Kidney glomerular epithelial cell (primary cell): ENCODE measurements around the gene DNASE2.
A peak's percentile ranks its signal among the peaks of the same experiment; 100 is the strongest.
"Not testable (repeated sequence)": the region's sequence is repeated elsewhere in the genome, so short reads cannot be mapped to it uniquely, and the experiment has no call there.

Source experiments
- DNase-seq: peaks from one replicate; lab custom pipeline; 2025; lab: John Stamatoyannopoulos, UW

Gene DNASE2

GRCh38 chr19:12864143-12864542 is 17.1 kb downstream of the DNASE2 start:
- no peak for DNase-seq

DNA sequence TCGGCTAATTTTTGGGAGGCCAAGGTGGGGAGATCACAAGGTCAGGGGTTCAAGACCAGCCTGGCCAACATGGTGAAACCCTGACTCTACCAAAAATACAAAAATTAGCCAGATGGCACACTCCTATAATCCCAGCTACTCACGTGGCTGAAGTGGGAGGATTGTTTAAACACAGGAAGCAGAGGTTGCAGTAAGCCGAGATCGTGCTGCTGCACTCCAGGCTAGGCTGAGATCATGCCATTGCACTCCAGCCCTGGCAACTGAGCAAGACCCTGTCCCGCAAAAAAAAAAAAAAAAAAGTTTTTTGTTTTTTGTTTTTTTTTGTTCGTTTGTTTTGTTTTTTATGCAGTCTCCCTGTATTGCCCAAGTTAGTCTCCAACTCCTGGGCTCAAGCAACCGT is 21.7 kb downstream of the DNASE2 start:
- no peak for DNase-seq

- no peak for DNase-seq
Observed at GRCh38 chr19:12858041-12858928, 23.0 kb downstream of the DNASE2 start.

- DNase-seq, result no peak
Observed at GRCh38 chr19:12856653-12857052, 24.6 kb downstream of the DNASE2 start.

DNA sequence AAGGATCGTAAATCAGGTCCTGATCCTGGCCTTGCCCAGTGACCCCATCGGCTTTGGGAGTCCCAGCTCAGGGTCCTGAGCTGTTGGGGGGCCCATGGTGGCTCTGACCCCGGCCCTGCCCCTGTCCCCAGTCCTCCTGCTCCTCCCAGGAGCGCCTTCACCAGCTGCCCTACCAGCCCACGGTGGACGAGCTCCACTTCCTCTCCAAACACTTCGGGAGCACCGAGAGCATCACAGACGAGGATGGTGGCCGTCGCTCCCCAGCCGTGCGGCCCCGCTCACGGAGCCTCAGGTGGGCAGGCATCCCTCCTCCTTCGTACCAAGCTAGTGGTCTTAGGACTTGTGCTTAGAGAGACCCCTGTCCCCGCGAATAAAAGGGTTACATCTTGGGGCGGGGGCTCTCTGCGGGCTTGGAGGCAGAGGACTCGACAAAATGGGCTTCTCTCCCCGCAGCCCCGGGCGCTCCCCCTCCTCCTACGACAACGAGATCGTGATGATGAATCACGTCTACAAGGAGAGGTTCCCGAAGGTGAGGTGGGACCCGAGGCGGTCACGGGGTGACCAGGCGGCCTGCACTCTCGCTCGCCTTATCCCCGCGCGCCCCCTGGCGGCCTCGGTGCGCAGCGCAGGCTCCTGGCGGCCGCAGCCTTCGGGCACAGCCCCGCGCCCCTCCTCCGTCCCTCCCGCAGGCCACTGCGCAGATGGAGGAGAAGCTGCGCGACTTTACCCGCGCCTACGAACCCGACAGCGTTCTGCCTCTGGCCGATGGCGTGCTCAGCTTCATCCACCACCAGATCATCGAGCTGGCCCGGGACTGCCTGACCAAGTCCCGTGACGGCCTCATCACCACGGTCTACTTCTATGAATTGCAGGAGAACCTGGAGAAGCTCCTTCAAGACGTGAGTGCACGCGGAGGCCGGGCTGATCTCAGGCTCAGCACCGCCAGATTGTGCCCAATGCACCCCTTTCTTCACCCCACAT is 33.8 kb downstream of the DNASE2 start:
- peak; percentile 38 for DNase-seq

GRCh38 chr19:12846613-12847012 is 34.6 kb downstream of the DNASE2 start:
- DNase-seq, result not testable (repeated sequence)

DNA sequence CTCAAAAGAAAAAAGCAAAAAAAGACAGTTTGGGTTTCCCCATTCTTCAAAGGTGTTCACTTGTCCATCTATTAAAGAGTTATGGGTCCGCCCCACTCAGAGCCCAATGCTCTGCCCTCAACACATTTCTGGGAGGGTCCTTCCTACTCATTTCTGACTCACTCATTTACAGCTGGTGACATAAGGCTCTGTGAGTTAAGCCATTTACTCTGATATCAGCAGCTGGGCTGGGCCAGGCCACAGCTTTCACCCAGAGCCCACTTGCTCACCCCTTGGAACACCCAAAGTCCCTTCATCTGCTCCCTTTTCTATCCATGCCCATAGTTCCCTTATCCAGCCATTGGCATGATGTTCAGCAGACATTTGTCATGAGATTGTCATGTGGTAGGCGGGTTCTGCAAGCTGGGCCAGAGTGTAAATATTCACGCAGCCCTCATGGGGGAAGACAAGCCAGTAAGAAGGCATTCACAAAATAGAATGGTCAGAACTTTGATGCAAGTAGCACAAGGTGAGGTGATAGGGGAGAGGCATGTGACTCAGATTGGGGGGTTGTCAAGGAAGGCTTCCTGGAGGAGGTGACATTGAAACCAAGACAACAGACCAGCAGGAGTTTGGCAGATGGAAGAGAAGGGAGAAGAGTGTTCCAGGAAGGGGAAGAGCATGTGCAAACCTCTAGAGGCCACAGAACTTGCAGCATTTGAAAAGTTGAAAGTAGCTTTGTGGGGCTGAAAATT is 37.1 kb downstream of the DNASE2 start:
- DNase-seq, result no peak

DNA sequence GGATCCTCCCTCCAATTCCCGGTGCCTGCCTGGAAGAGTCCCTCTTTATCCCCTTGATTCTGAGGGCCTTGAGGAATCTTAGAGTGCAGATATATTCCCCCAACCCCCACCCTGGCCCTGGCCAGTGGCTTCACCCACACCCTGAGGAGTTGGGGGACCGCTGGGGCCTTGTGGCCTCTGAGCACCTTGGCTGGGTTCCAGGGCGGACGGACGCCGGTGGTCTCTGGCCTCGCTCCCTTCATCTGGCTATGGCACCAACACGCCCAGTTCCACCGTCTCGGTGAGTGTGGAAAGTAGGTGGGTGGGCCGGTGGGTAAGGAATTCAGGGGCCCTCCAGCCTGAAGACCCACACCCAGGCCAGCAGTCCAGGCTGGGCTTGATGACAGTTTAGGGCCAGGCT is 37.9 kb downstream of the DNASE2 start:
- no peak for DNase-seq

GRCh38 chr19:12842511-12842910 is 38.7 kb downstream of the DNASE2 start:
- no peak for DNase-seq

GRCh38 chr19:12841094-12841493 is 40.2 kb downstream of the DNASE2 start:
- DNase-seq, result no peak

- DNase-seq, result peak; percentile 59
Observed at GRCh38 chr19:12840091-12841079, 40.9 kb downstream of the DNASE2 start.

DNA sequence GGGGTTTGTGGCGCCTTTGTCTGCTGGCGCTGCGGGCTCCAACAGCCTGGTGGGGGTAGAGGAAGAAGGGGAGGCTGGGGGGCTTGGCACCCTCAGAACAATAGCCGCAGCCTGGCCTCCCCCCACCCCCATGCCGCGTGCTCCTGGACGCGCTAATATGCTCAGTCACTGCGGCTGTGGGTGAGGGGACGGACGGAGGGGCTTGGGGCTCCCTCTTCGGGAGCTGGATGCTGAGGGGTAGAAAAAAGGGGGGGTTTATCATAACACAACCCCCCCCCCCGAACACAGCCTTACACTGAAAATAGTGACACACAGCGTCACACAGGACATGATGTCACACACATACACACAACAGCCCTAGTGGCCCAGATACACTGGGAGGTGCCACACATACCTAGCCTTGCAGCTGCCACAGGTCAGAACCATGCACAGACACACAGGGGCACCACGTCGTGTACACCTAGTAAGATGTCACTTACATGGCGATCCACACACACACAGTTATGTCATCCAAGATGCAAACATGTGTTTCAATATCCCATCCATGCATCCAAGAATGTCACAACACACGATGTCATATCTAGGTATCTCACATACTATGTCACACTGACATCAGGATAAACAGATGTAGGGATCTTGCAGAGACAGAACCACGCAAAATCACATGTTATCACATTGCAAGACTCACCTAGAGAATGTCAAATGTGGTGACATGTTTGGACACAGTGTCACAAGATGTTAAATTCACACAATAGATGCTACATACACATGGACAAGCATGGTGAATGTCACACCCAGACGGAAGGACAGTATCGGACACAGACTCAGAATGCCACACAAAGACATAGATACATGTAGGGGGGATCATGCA is 42.1 kb downstream of the DNASE2 start:
- no peak for DNase-seq

GRCh38 chr19:12838182-12838885 is 42.9 kb downstream of the DNASE2 start, which contains the start of gene MAST1:
Gene MAST1 (plus strand): TSS chr19:12838515. CDS start chr19:12838573, 58 bp downstream.
- no peak for DNase-seq

DNA sequence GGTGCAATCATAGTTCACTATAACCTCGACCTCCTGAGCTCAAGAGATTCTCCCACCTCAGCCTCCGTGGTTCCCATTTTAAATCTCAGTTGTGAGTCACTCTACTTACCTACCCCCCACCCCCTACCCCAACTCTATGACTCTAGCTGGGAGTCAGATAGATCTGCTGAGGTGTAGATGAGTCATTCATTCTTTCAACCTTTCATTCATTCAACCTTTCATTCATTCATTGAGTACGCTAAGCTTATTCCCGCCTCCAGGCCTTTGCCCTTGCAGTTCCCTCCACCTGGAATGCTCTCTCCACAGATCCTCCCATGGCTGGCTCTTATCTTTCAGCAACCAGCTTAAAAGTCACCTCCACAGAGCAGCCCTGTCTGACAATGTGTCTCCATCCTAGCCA is 44.0 kb downstream of the DNASE2 start:
- DNase-seq, result no peak

DNA sequence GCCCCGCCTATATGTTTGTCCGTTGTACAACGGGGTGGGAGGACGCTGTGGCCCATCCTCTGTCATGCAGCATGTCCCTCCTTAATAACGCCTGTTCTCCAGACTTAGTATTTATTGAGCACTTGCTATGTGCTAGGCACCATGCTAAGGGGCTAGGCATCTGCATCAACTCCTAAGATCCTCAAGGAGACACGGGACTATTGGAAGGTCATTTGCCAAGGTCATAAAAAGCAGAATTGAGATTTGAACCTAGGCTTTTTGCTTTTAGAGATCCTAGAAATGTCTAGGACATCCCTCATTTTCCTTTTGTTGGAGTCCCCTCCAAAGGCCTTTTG is 44.8 kb downstream of the DNASE2 start:
- DNase-seq, result no peak

DNA sequence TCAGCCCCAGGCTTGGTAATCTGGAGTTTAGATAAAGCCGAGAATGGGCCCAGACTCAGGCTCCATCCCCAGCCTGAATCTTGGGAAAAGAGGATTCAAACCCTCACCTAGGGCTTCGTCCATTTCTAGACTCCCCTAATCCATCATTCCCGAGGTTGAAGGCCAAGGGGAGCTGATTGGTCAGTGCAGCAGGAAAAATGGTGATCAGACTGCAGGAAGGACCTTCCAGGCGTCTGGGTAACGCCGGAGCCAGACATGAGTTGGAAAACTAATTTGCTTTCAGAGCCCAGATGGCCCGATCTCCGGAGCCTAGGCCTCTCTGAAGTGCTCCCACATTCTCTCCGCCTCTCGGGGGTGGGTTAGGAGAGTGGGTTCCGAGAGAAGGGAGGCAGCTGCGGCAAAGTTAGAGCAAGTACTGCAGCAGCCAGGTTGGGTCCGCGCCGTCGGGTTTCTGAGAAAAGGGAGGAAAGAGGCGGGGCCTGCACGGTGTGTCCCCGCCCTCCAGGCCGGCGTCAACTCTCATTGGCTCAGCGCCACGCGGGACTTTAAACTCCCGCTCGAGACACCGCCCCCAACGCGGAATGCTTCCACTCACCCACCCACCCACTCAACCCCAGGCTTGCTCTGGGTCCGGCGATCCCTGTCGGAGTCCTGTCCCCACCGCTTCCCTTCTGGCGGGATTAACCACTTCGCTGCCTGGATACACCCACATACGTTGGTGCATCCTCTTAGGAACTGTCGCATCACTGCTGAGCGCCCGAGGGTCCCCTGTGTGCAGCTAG is 46.1 kb downstream of the DNASE2 start:
- no peak for DNase-seq

DNA sequence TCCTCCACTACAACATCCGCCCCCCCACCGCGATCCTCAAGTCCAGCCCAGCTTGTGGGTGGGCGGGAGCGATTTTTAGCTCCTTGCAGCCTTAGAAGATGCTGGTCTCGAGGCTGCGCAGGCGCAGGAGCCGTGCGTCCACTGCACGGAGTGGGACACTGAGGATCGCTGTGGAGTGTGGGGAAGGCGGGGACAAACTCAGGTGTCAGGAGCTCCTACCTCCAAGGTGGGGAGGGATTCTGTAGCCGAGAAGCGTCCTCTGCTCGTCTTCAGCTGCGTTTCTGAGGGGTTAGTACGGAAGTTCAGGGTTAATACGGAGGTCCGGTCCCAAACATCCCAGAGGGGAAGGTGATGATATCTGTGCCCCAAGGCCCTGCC is 46.7 kb downstream of the DNASE2 start, which contains the start of gene RTBDN:
Gene RTBDN (minus strand): TSS at position 14 of the 378 bp plus-strand sequence. CDS start 4,600 bp downstream, outside the sequence.
- DNase-seq, result no peak
